HG03097 (cell line): ENCODE results near the gene MAST2.
"Not testable (repeated sequence)": the region's sequence is repeated elsewhere in the genome, so short reads cannot be mapped to it uniquely, and the experiment has no call there.

Source experiments
- ATAC-seq: cut with Tn5 transposase; IDR thresholded peaks from one replicate; pipeline ENCODE4 v1.9.1; 2021; ENCODE audit not compliant: unreplicated experiment, low FRiP score

The MAST2 gene

GRCh38 chr1:45891087-45891486 is 87.7 kb downstream of the MAST2 start:
- no peak for ATAC-seq

GRCh38 chr1:45892068-45892785 is 88.8 kb downstream of the MAST2 start:
- ATAC-seq: no peak

GRCh38 chr1:45894331-45894730 is 90.9 kb downstream of the MAST2 start:
- no peak for ATAC-seq

- no peak for ATAC-seq
Observed at GRCh38 chr1:45894921-45895320, 91.5 kb downstream of the MAST2 start.

GRCh38 chr1:45895406-45895805 is 92.0 kb downstream of the MAST2 start:
- ATAC-seq: no peak

- ATAC-seq: no peak
Observed at GRCh38 chr1:45906883-45907282, 103.5 kb downstream of the MAST2 start.

- ATAC-seq: no peak
Observed at GRCh38 chr1:45908611-45909140, 105.3 kb downstream of the MAST2 start.

GRCh38 chr1:45911634-45912033 is 108.2 kb downstream of the MAST2 start:
- no peak for ATAC-seq

GRCh38 chr1:45913183-45913683 is 109.8 kb downstream of the MAST2 start:
- no peak for ATAC-seq

GRCh38 chr1:45913731-45914501 is 110.5 kb downstream of the MAST2 start:
- no peak for ATAC-seq

GRCh38 chr1:45914836-45915235 is 111.4 kb downstream of the MAST2 start:
- no peak for ATAC-seq

GRCh38 chr1:45922374-45922773 is 119.0 kb downstream of the MAST2 start:
- no peak for ATAC-seq

- no peak for ATAC-seq
Observed at GRCh38 chr1:45922813-45923212, 119.4 kb downstream of the MAST2 start.

- ATAC-seq: no peak
Observed at GRCh38 chr1:45923343-45923742, 119.9 kb downstream of the MAST2 start.

- ATAC-seq: no peak
Observed at GRCh38 chr1:45924736-45925135, 121.3 kb downstream of the MAST2 start.

GRCh38 chr1:45925728-45926287 is 122.4 kb downstream of the MAST2 start:
- no peak for ATAC-seq

GRCh38 chr1:45926330-45926729 is 122.9 kb downstream of the MAST2 start:
- no peak for ATAC-seq

GRCh38 chr1:45927231-45927915 is 124.0 kb downstream of the MAST2 start:
- not testable (repeated sequence) for ATAC-seq

- no peak for ATAC-seq
Observed at GRCh38 chr1:45928486-45929205, 125.2 kb downstream of the MAST2 start.

- ATAC-seq: no peak
Observed at GRCh38 chr1:45929257-45929687, 125.9 kb downstream of the MAST2 start.
